ENCODE results near the gene BRD7.

BRD7 gene

DNA sequence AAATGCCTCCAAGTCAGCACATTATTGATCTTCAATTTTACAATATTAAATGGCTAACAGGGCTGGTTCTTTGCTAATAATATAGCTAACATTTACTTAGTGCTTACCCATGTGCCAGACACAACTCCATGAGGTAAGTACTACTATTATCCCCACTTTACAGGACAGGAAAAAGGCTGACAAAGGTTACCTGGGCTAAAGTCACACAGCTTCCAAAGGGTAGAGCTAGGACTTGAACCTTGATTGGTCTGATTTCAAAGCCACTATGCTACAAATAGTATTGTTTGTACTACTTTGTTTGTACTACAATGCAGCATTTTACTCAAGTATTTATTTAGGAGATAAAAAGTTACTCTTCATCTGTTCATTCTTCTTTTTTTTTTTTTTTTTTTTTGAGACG, 31.9 kb downstream of the BRD7 start:
- in situ Hi-C loops (cut with MboI; ENCODE audit: low pct_unique_long_range_greater_than_20kb, low sequenced_read_pairs, unreplicated experiment), result no loop called here
- TF ChIP-seq, protein P1, sequence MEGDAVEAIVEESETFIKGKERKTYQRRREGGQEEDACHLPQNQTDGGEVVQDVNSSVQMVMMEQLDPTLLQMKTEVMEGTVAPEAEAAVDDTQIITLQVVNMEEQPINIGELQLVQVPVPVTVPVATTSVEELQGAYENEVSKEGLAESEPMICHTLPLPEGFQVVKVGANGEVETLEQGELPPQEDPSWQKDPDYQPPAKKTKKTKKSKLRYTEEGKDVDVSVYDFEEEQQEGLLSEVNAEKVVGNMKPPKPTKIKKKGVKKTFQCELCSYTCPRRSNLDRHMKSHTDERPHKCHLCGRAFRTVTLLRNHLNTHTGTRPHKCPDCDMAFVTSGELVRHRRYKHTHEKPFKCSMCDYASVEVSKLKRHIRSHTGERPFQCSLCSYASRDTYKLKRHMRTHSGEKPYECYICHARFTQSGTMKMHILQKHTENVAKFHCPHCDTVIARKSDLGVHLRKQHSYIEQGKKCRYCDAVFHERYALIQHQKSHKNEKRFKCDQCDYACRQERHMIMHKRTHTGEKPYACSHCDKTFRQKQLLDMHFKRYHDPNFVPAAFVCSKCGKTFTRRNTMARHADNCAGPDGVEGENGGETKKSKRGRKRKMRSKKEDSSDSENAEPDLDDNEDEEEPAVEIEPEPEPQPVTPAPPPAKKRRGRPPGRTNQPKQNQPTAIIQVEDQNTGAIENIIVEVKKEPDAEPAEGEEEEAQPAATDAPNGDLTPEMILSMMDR (IDR thresholded peaks at IDR 0.05; ENCODE audit: extremely low read depth, insufficient read depth, missing control alignments), result no peak
- no peak for DNase-seq (ENCODE audit: low spot score)

GRCh38 chr16:50335196-50335958, 33.4 kb downstream of the BRD7 start:
- TF ChIP-seq, protein P1 (IDR thresholded peaks at IDR 0.05; ENCODE audit: extremely low read depth, insufficient read depth, missing control alignments), result no peak
- DNase-seq (ENCODE audit: low spot score), result no peak
- in situ Hi-C loops (cut with MboI; ENCODE audit: low pct_unique_long_range_greater_than_20kb, low sequenced_read_pairs, unreplicated experiment), result no loop called here

DNA sequence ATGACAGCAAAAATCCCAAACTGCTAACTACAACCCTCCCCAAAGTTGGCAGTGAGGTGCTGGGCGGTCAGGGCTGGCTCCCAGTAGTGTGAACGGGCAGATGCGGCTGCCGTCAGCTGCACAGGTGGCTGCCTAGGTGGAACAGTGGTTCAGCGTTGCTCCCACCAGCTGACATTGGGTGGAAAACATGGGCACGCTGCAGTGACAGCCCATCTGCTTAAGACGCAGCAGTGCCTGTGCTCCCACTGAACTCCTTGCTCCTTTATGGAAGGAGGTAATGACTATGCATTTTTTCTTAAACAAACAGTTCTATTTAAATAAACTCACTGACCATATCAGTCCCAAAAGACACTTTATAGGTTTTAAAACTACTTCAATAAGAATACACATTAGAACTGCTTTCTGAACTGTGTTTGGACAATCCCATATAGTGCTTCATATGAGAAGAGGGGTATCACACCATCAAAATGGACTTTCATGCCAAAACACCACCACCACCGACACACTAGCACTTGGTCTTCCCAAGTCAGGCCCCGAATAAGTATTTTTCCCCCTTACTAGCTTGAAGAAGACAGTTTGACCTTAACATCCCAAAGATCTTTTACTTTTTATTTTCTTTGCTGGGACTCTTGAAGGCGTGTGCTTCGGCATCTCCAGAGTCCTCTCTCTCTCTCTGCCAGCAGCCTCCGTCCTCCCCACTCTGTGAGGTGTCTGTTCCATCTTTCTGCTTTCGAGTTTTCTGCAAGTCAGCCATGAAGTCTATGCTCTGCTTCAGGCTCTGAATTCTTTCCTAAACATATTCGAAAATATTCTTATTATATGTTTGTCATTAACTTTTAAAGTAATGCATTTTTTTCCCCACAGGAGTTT, 34.4 kb downstream of the BRD7 start:
- no peak for DNase-seq (ENCODE audit: low spot score)

GRCh38 chr16:50332599-50332998, 36.2 kb downstream of the BRD7 start:
- DNase-seq (ENCODE audit: low spot score), result no peak
- in situ Hi-C loops (cut with MboI; ENCODE audit: low pct_unique_long_range_greater_than_20kb, low sequenced_read_pairs, unreplicated experiment), result no loop called here
- TF ChIP-seq, protein P1 (IDR thresholded peaks at IDR 0.05; ENCODE audit: extremely low read depth, insufficient read depth, missing control alignments), result no peak

More for the DNA sequence above, 34.4 kb downstream of the BRD7 start:
- TF ChIP-seq, protein P1 (IDR thresholded peaks at IDR 0.05; ENCODE audit: extremely low read depth, insufficient read depth, missing control alignments), result no peak
- in situ Hi-C loops (cut with MboI; ENCODE audit: low pct_unique_long_range_greater_than_20kb, low sequenced_read_pairs, unreplicated experiment), result no loop called here

DNA sequence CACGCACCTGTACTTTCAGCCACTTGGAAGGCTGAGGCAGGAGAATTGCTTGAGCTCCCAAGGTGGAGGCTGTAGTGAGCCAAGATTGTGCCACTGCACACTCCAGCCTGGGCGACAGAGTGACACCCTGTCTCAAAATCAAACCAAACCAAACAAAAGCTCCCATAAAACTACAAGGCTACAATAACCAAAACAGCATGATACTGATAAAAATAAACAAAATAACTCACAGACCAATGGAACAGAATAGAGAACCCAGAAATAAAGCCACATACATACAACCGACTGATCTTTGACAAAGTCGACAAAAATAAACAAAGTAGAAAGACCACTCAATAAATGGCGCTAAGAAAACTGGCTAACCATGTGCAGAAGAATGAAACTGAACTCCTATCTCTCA, 37.2 kb downstream of the BRD7 start:
- DNase-seq (ENCODE audit: low spot score), result no peak
- in situ Hi-C loops (cut with MboI; ENCODE audit: low pct_unique_long_range_greater_than_20kb, low sequenced_read_pairs, unreplicated experiment), result no loop called here
- TF ChIP-seq, protein P1 (IDR thresholded peaks at IDR 0.05; ENCODE audit: extremely low read depth, insufficient read depth, missing control alignments), result no peak

- TF ChIP-seq, protein P1 (IDR thresholded peaks at IDR 0.05; ENCODE audit: extremely low read depth, insufficient read depth, missing control alignments), result no peak
- DNase-seq (ENCODE audit: low spot score), result no peak
- in situ Hi-C loops (cut with MboI; ENCODE audit: low pct_unique_long_range_greater_than_20kb, low sequenced_read_pairs, unreplicated experiment), result no loop called here
These were observed 39.2 kb downstream of the BRD7 start for GRCh38 chr16:50329446-50330189.
